IPS-18a (cell line): ENCODE data around the gene OTOP1.
A peak's percentile ranks its signal among the peaks of the same experiment; 100 is the strongest.
"Not testable (repeated sequence)": the region's sequence is repeated elsewhere in the genome, so short reads cannot be mapped to it uniquely, and the experiment has no call there.

Source experiments
- H3K27ac ChIP-seq: one replicate; pipeline ENCODE4 v1.5.1; 2013; ENCODE audit warnings: low read length
- H3K27me3 ChIP-seq: one replicate; pipeline ENCODE4 v1.6.1; 2013; ENCODE audit warnings: mild to moderate bottlenecking, low read length; ENCODE audit not compliant: control insufficient read depth, insufficient read depth
- H3K36me3 ChIP-seq: one replicate; pipeline ENCODE4 v1.6.1; 2013; ENCODE audit warnings: low read depth, low read length; ENCODE audit not compliant: control insufficient read depth
- H3K4me1 ChIP-seq: one replicate; pipeline ENCODE4 v1.6.1; 2013; ENCODE audit warnings: low read depth, low read length; ENCODE audit not compliant: control insufficient read depth
- H3K4me3 ChIP-seq: one replicate; pipeline ENCODE4 v1.5.1; 2013; ENCODE audit warnings: low read length
- H3K9ac ChIP-seq: one replicate; pipeline ENCODE4 v1.6.1; 2013; ENCODE audit warnings: mild to moderate bottlenecking, low read length, moderate library complexity
- H3K9me3 ChIP-seq: one replicate; pipeline ENCODE4 v1.6.1; 2013; ENCODE audit warnings: low read depth, low read length; ENCODE audit not compliant: control insufficient read depth

Gene OTOP1

GRCh38 chr4:4143376-4143775, 83.4 kb downstream of the OTOP1 start:
- Histone ChIP-seq H3K27me3 (peaks cover 13% of the 10 kb centered on the region), H3K4me3 (peak overlapping the region; percentile 61)
- not testable (repeated sequence) for H3K27ac ChIP-seq, H3K36me3 ChIP-seq, H3K4me1 ChIP-seq, H3K9ac ChIP-seq, H3K9me3 ChIP-seq

- peaks cover 13% of the 10 kb centered on the region for H3K27me3 ChIP-seq
- H3K9me3 ChIP-seq, H3K27ac ChIP-seq, H3K36me3 ChIP-seq, H3K9ac ChIP-seq, H3K4me1 ChIP-seq: not testable (repeated sequence)
- peak overlapping the region; percentile 61 for H3K4me3 ChIP-seq
Observed at GRCh38 chr4:4142679-4143078, 84.0 kb downstream of the OTOP1 start.

- H3K27me3 ChIP-seq: not testable (repeated sequence)
Observed at GRCh38 chr4:4141186-4141585, 85.5 kb downstream of the OTOP1 start.

More at GRCh38 chr4:4141186-4141585, 85.5 kb downstream of the OTOP1 start:
- not testable (repeated sequence) for H3K36me3 ChIP-seq, H3K4me3 ChIP-seq, H3K4me1 ChIP-seq, H3K9me3 ChIP-seq, H3K27ac ChIP-seq, H3K9ac ChIP-seq
